GM23338 (cell line): Measurements from ENCODE around the gene ANKRD31. TPM values are rescaled to one million over a fixed set of nuclear protein-coding genes. Genes with fewer than 3 reads are reported as not detected.

Source experiments
- ATAC-seq: fragments of 200-7000 bp; cut with Tn5 transposase; 3 replicates; pipeline ENCODE4 v1.9.1; 2020
- DNase-seq: peaks from one replicate; pipeline ENCODE4 v3.0.0-alpha.2; 2015; ENCODE audit warnings: low spot score
- H2AFZ ChIP-seq: fragments of 200-600 bp; sonication (generic); 2 replicates; pipeline ENCODE4 v1.8.0; 2016; ENCODE audit warnings: antibody characterized with exemption, mild to moderate bottlenecking, moderate library complexity
- H3F3A ChIP-seq: fragments of 200-600 bp; sonication (generic); replicated peaks from 2 replicates; pipeline ENCODE4 v1.8.0; 2017; ENCODE audit warnings: antibody characterized with exemption, mixed run types, low read depth
- H3K27ac ChIP-seq: fragments of 200-600 bp; sonication (generic); 2 replicates; pipeline ENCODE4 v1.6.1; 2016; ENCODE audit warnings: low read depth
- H3K27me3 ChIP-seq: fragments of 200-600 bp; sonication (generic); 2 replicates; pipeline ENCODE4 v1.8.0; 2016; ENCODE audit warnings: mild to moderate bottlenecking, mixed run types, moderate library complexity; ENCODE audit not compliant: insufficient read depth
- H3K36me3 ChIP-seq: fragments of 200-600 bp; sonication (generic); 2 replicates; pipeline ENCODE4 v1.8.0; 2016; ENCODE audit warnings: mild to moderate bottlenecking; ENCODE audit not compliant: insufficient read depth
- H3K4me1 ChIP-seq: fragments of 200-600 bp; sonication (generic); 2 replicates; pipeline ENCODE4 v1.8.0; 2016; ENCODE audit warnings: mild to moderate bottlenecking, moderate library complexity; ENCODE audit not compliant: insufficient read depth
- H3K4me2 ChIP-seq: fragments of 200-600 bp; sonication (generic); 2 replicates; pipeline ENCODE4 v1.7.1; 2017; ENCODE audit warnings: mixed run types
- H3K4me3 ChIP-seq: fragments of 200-600 bp; sonication (generic); 2 replicates; pipeline ENCODE4 v1.6.1; 2016; ENCODE audit warnings: mixed run types
- H3K79me2 ChIP-seq: fragments of 200-600 bp; sonication (generic); replicated peaks from 2 replicates; pipeline ENCODE4 v1.8.0; 2017; ENCODE audit warnings: mild to moderate bottlenecking; ENCODE audit not compliant: insufficient read depth
- H3K9me2 ChIP-seq: fragments of 200-600 bp; sonication (generic); 2 replicates; pipeline ENCODE4 v1.8.0; 2017; ENCODE audit not compliant: insufficient read depth
- H4K20me1 ChIP-seq: fragments of 200-600 bp; sonication (generic); replicated peaks from 2 replicates; pipeline ENCODE4 v1.8.0; 2017; ENCODE audit warnings: mild to moderate bottlenecking; ENCODE audit not compliant: insufficient read depth
- H3K27ac Mint-ChIP-seq: 2 replicates; pipeline ENCODE4 v1.8.0; 2020; ENCODE audit warnings: inconsistent platforms, mild to moderate bottlenecking, moderate library complexity, mixed read lengths
- H3K27me3 Mint-ChIP-seq: 3 replicates; pipeline ENCODE4 v1.8.0; 2022; ENCODE audit warnings: low read depth, mild to moderate bottlenecking, moderate library complexity, mixed read lengths, inconsistent platforms; ENCODE audit not compliant: insufficient read depth, poor library complexity
- H3K36me3 Mint-ChIP-seq: 3 replicates; pipeline ENCODE4 v1.8.0; 2021; ENCODE audit warnings: low read depth, mild to moderate bottlenecking, inconsistent platforms, moderate library complexity, mixed read lengths
- H3K4me1 Mint-ChIP-seq: 3 replicates; pipeline ENCODE4 v1.8.0; 2020; ENCODE audit warnings: mild to moderate bottlenecking, inconsistent platforms, mixed read lengths
- H3K4me3 Mint-ChIP-seq: 3 replicates; pipeline ENCODE4 v1.8.0; 2021; ENCODE audit warnings: moderate library complexity, mild to moderate bottlenecking, inconsistent platforms, mixed read lengths
- H3K9me3 Mint-ChIP-seq: 3 replicates; pipeline ENCODE4 v1.8.0; 2020; ENCODE audit warnings: moderate library complexity, mild to moderate bottlenecking, inconsistent platforms, mixed read lengths
- CREB1 ChIP-seq: fragments of 250-450 bp; sonication (Bioruptor Pico); IDR thresholded peaks from 2 replicates; pipeline ENCODE4 v1.5.0; 2020; ENCODE audit warnings: low read depth, mild to moderate bottlenecking, moderate library complexity
- CTCF ChIP-seq, 2 experiments: fragments of 200-600 bp in 1 of 2; sonication (generic) in 1 of 2; conservative IDR thresholded peaks; 2 replicates each; pipeline versions ENCODE4 v1.5.1 to v1.6.1; 2016 to 2017; ENCODE audit warnings: antibody characterized with exemption in 2 of 2, low read depth in 2 of 2, mild to moderate bottlenecking in 2 of 2, moderate library complexity in 1 of 2
- ETS1 ChIP-seq: IDR thresholded peaks from 2 replicates; pipeline ENCODE4 v1.6.1; 2016; ENCODE audit warnings: antibody characterized with exemption
- EZH2 ChIP-seq: fragments of 200-600 bp; sonication (generic); IDR thresholded peaks from one replicate; pipeline ENCODE4 v1.8.0; 2017; ENCODE audit warnings: antibody characterized with exemption, mild to moderate bottlenecking, low read depth; ENCODE audit not compliant: unreplicated experiment
- EZH2phosphoT487 ChIP-seq: fragments of 200-600 bp; sonication (generic); IDR thresholded peaks from one replicate; pipeline ENCODE4 v1.8.1; 2018; ENCODE audit warnings: antibody characterized with exemption; ENCODE audit not compliant: unreplicated experiment
- JUNB ChIP-seq: IDR thresholded peaks from one replicate; pipeline ENCODE4 v1.6.1; 2016; ENCODE audit warnings: antibody characterized with exemption; ENCODE audit not compliant: unreplicated experiment
- NANOG ChIP-seq: IDR thresholded peaks from 2 replicates; pipeline ENCODE4 v1.6.1; 2016; ENCODE audit warnings: antibody characterized with exemption, borderline replicate concordance
- POLR2AphosphoS5 ChIP-seq: IDR thresholded peaks from 2 replicates; pipeline ENCODE4 v1.6.1; 2016; ENCODE audit warnings: antibody characterized with exemption, low read depth
- REST ChIP-seq: IDR thresholded peaks from one replicate; pipeline ENCODE4 v1.6.1; 2018; ENCODE audit warnings: antibody characterized with exemption; ENCODE audit not compliant: unreplicated experiment
- STAT1 ChIP-seq: IDR thresholded peaks from one replicate; pipeline ENCODE4 v1.6.1; 2016; ENCODE audit warnings: antibody characterized with exemption; ENCODE audit not compliant: unreplicated experiment
- ZNF114 ChIP-seq: fragments of 250-450 bp; sonication (Bioruptor Pico); IDR thresholded peaks from 2 replicates; pipeline ENCODE4 v1.5.0; 2020; ENCODE audit warnings: mild to moderate bottlenecking, moderate library complexity
- ZNF331 ChIP-seq: fragments of 250-450 bp; sonication (Bioruptor Pico); IDR thresholded peaks from 2 replicates; pipeline ENCODE4 v1.5.0; 2020; ENCODE audit warnings: low read depth, mild to moderate bottlenecking, moderate library complexity
- ZNF462 ChIP-seq: fragments of 250-450 bp; sonication (Bioruptor Pico); IDR thresholded peaks from 2 replicates; pipeline ENCODE4 v1.5.0; 2020; ENCODE audit warnings: mild to moderate bottlenecking, moderate library complexity
- polyA plus RNA-seq: library from polyadenylated mRNA; unstranded; fragments of >200 nt; fragmentation: Nextera tagmentation; extraction: Ambion mirVana; gene quantifications from 2 replicates; pipeline ENCODE4 v1.2.1, GENCODE V29; 2016
- total RNA-seq: library from RNA; depleted of rRNA; stranded (reverse); fragments of >200 nt; shearing (Covaris generic); gene quantifications from 2 replicates; pipeline ENCODE4 v1.2.3, GENCODE V29; 2014

The ANKRD31 gene
- total and polyA plus RNA-seq, 2 experiments from 2014 or later = 0.18 to 0.59 TPM

DNA sequence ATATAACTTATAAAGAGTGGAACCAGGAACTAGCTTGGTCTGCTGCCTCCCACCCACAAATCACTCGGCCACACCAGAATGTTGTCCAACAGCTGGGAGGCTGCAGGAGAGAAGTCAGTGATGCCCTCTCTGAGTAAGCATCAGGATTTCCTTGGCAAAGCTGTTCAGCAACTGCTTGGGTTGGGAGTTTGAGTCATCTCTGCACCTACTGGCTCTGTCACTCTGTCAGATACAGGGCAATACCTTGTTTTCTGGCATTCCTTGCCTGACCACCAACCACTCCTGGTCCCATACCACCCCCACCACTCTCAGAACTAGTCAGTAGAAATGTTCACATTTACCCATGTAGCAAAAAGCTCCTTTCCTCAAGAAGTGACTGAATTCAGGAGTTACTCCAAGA lies 147.5 kb downstream of the ANKRD31 start:
- no peaks in the 10 kb centered on the region for H3K79me2 ChIP-seq
- Mint-ChIP-seq H3K4me1 (no peaks in the 10 kb centered on the region), H3K9me3 (no peaks in the 10 kb centered on the region), H3K4me3 (no peak overlapping the region), H3K27me3 (no peaks in the 10 kb centered on the region), H3K36me3 (no peaks in the 10 kb centered on the region), H3K27ac (no peak overlapping the region)
- no peak overlapping the region for H3K4me3 ChIP-seq
- H3K4me2 ChIP-seq = no peak overlapping the region
- no peak overlapping the region for H3K27ac ChIP-seq
- TF ChIP-seq EZH2phosphoT487 = no peak
- TF ChIP-seq CREB1 = no peak
- TF ChIP-seq ZNF331 (CRISPR knock-in tag) = no peak
- no peak for TF ChIP-seq ZNF462
- TF ChIP-seq ZNF114 (CRISPR knock-in tag) = no peak
- TF ChIP-seq POLR2AphosphoS5 = no peak
- no peak for TF ChIP-seq EZH2
- TF ChIP-seq NANOG = no peak
- TF ChIP-seq STAT1 = no peak
- no peak for TF ChIP-seq REST
- no peak for TF ChIP-seq ETS1
- no peak for TF ChIP-seq CTCF (conservative IDR thresholded peaks at IDR 0.05; ENCODE audit: low read depth in 2 of 2)
- no peak for TF ChIP-seq JUNB
- ATAC-seq = no peak
- H4K20me1 ChIP-seq = no peaks in the 10 kb centered on the region
- H3F3A ChIP-seq = no peaks in the 10 kb centered on the region
- no peak overlapping the region; the same call in 1 of the 2 replicates for H2AFZ ChIP-seq
- no peaks in the 10 kb centered on the region for H3K36me3 ChIP-seq
- no peaks in the 10 kb centered on the region for H3K27me3 ChIP-seq
- no peaks in the 10 kb centered on the region for H3K9me2 ChIP-seq
- H3K4me1 ChIP-seq = no peaks in the 10 kb centered on the region
- DNase-seq = no peak
